ENCODE results near the gene LTBP3. TPM values are rescaled to one million over a fixed set of nuclear protein-coding genes. Genes with fewer than 3 reads are reported as not detected.
A peak's percentile ranks its signal among the peaks of the same experiment; 100 is the strongest.

The LTBP3 gene
- total and polyA plus RNA-seq, 9 of the 15 experiments (the other 6 are each of a cell fraction or from before 2014, with no cell fraction given): 0.06 to 20.5 (median 4.8) TPM

DNA sequence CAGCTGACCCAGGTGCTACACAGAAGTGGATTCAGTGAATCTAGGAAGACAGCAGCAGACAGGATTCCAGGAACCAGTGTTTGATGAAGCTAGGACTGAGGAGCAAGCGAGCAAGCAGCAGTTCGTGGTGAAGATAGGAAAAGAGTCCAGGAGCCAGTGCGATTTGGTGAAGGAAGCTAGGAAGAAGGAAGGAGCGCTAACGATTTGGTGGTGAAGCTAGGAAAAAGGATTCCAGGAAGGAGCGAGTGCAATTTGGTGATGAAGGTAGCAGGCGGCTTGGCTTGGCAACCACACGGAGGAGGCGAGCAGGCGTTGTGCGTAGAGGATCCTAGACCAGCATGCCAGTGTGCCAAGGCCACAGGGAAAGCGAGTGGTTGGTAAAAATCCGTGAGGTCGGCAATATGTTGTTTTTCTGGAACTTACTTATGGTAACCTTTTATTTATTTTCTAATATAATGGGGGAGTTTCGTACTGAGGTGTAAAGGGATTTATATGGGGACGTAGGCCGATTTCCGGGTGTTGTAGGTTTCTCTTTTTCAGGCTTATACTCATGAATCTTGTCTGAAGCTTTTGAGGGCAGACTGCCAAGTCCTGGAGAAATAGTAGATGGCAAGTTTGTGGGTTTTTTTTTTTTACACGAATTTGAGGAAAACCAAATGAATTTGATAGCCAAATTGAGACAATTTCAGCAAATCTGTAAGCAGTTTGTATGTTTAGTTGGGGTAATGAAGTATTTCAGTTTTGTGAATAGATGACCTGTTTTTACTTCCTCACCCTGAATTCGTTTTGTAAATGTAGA lies 57.6 kb downstream of the LTBP3 start (continued):
- TF ChIP-seq HCFC1 (IDR thresholded peaks at IDR 0.05; ENCODE audit: low read depth, low read length): no peak
- TF ChIP-seq ZNF217 (CRISPR knock-in tag; IDR thresholded peaks at IDR 0.05): no peak
- TF ChIP-seq, protein P1, sequence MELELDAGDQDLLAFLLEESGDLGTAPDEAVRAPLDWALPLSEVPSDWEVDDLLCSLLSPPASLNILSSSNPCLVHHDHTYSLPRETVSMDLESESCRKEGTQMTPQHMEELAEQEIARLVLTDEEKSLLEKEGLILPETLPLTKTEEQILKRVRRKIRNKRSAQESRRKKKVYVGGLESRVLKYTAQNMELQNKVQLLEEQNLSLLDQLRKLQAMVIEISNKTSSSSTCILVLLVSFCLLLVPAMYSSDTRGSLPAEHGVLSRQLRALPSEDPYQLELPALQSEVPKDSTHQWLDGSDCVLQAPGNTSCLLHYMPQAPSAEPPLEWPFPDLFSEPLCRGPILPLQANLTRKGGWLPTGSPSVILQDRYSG (tag; conservative IDR thresholded peaks at IDR 0.05; ENCODE audit: low read depth): no peak
- no peak for TF ChIP-seq ZC3H11A (IDR thresholded peaks at IDR 0.05; ENCODE audit: low read depth, low read length)
- TF ChIP-seq POLR2A (conservative IDR thresholded peaks at IDR 0.05): peak; percentile 99
- no peak for TF ChIP-seq ZNF133 (CRISPR knock-in tag; IDR thresholded peaks at IDR 0.05)
- TF ChIP-seq ZNF24 (IDR thresholded peaks at IDR 0.05): no peak
- no peak for TF ChIP-seq ZNF395 (CRISPR knock-in tag; IDR thresholded peaks at IDR 0.05)
- TF ChIP-seq C11orf30 (IDR thresholded peaks at IDR 0.05; ENCODE audit: low read depth): no peak
- TF ChIP-seq HDAC1 (IDR thresholded peaks at IDR 0.05): peak in 1 of 2 experiments; percentile 71; a peak in 2 of 4 replicates
- TF ChIP-seq EWSR1 (IDR thresholded peaks at IDR 0.05; ENCODE audit: borderline replicate concordance, low read depth, partially characterized antibody): peak; percentile 81
- peak; percentile 83 for TF ChIP-seq SP1 (CRISPR knock-in tag; IDR thresholded peaks at IDR 0.05)
- TF ChIP-seq DPF2 (IDR thresholded peaks at IDR 0.05): no peak
- TF ChIP-seq EP400 (IDR thresholded peaks at IDR 0.05): no peak; the same call in 1 of the 2 replicates
- no peak for TF ChIP-seq ZNF165 (CRISPR knock-in tag; IDR thresholded peaks at IDR 0.05; ENCODE audit: borderline replicate concordance)
- TF ChIP-seq, protein P2, sequence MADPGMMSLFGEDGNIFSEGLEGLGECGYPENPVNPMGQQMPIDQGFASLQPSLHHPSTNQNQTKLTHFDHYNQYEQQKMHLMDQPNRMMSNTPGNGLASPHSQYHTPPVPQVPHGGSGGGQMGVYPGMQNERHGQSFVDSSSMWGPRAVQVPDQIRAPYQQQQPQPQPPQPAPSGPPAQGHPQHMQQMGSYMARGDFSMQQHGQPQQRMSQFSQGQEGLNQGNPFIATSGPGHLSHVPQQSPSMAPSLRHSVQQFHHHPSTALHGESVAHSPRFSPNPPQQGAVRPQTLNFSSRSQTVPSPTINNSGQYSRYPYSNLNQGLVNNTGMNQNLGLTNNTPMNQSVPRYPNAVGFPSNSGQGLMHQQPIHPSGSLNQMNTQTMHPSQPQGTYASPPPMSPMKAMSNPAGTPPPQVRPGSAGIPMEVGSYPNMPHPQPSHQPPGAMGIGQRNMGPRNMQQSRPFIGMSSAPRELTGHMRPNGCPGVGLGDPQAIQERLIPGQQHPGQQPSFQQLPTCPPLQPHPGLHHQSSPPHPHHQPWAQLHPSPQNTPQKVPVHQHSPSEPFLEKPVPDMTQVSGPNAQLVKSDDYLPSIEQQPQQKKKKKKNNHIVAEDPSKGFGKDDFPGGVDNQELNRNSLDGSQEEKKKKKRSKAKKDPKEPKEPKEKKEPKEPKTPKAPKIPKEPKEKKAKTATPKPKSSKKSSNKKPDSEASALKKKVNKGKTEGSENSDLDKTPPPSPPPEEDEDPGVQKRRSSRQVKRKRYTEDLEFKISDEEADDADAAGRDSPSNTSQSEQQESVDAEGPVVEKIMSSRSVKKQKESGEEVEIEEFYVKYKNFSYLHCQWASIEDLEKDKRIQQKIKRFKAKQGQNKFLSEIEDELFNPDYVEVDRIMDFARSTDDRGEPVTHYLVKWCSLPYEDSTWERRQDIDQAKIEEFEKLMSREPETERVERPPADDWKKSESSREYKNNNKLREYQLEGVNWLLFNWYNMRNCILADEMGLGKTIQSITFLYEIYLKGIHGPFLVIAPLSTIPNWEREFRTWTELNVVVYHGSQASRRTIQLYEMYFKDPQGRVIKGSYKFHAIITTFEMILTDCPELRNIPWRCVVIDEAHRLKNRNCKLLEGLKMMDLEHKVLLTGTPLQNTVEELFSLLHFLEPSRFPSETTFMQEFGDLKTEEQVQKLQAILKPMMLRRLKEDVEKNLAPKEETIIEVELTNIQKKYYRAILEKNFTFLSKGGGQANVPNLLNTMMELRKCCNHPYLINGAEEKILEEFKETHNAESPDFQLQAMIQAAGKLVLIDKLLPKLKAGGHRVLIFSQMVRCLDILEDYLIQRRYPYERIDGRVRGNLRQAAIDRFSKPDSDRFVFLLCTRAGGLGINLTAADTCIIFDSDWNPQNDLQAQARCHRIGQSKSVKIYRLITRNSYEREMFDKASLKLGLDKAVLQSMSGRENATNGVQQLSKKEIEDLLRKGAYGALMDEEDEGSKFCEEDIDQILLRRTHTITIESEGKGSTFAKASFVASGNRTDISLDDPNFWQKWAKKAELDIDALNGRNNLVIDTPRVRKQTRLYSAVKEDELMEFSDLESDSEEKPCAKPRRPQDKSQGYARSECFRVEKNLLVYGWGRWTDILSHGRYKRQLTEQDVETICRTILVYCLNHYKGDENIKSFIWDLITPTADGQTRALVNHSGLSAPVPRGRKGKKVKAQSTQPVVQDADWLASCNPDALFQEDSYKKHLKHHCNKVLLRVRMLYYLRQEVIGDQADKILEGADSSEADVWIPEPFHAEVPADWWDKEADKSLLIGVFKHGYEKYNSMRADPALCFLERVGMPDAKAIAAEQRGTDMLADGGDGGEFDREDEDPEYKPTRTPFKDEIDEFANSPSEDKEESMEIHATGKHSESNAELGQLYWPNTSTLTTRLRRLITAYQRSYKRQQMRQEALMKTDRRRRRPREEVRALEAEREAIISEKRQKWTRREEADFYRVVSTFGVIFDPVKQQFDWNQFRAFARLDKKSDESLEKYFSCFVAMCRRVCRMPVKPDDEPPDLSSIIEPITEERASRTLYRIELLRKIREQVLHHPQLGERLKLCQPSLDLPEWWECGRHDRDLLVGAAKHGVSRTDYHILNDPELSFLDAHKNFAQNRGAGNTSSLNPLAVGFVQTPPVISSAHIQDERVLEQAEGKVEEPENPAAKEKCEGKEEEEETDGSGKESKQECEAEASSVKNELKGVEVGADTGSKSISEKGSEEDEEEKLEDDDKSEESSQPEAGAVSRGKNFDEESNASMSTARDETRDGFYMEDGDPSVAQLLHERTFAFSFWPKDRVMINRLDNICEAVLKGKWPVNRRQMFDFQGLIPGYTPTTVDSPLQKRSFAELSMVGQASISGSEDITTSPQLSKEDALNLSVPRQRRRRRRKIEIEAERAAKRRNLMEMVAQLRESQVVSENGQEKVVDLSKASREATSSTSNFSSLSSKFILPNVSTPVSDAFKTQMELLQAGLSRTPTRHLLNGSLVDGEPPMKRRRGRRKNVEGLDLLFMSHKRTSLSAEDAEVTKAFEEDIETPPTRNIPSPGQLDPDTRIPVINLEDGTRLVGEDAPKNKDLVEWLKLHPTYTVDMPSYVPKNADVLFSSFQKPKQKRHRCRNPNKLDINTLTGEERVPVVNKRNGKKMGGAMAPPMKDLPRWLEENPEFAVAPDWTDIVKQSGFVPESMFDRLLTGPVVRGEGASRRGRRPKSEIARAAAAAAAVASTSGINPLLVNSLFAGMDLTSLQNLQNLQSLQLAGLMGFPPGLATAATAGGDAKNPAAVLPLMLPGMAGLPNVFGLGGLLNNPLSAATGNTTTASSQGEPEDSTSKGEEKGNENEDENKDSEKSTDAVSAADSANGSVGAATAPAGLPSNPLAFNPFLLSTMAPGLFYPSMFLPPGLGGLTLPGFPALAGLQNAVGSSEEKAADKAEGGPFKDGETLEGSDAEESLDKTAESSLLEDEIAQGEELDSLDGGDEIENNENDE (IDR thresholded peaks at IDR 0.05; ENCODE audit: low read depth, low read length): no peak
